Tibial artery (tissue), 4 donors: ENCODE data around the gene CAPN1.
A peak's percentile ranks its signal among the peaks of the same experiment; 100 is the strongest.

Experiments
- DNase-seq, 2 donors: peaks; one replicate each; pipeline ENCODE4 v3.0.0-alpha.2; 2019
- H3K27ac ChIP-seq, 2 donors: fragments of 200-600 bp; sonication (generic) in 1 of 2; 1 replicate in 1 of 2; 2 replicates in 1 of 2; pipeline ENCODE4 v1.5.1; 2018 to 2019; ENCODE audit warnings: mild to moderate bottlenecking in 1 of 2
- H3K27me3 ChIP-seq, 2 donors: fragments of 200-600 bp; sonication (generic) in 1 of 2; one replicate each; pipeline versions ENCODE4 v1.5.1 to v1.6.0; 2016 to 2019
- H3K36me3 ChIP-seq, 3 donors: fragments of 200-600 bp; sonication (generic) in 2 of 3; one replicate each; pipeline ENCODE4 v1.5.1; 2016 to 2019; ENCODE audit warnings: mild to moderate bottlenecking in 2 of 3
- H3K4me1 ChIP-seq, 4 donors: fragments of 200-600 bp; sonication (generic) in 2 of 4; 1 replicate in 3 of 4; 2 replicates in 1 of 4; pipeline ENCODE4 v1.5.1; 2016 to 2019
- H3K4me3 ChIP-seq, 2 donors: fragments of 200-600 bp; sonication (generic) in 1 of 2; 1 replicate in 1 of 2; 2 replicates in 1 of 2; pipeline ENCODE4 v1.5.1; 2018 to 2019; ENCODE audit warnings: mild to moderate bottlenecking in 2 of 2
- H3K9me3 ChIP-seq, 3 donors: fragments of 200-600 bp; sonication (generic) in 1 of 3; one replicate each; pipeline ENCODE4 v1.5.1; 2016 to 2019
- intact Hi-C: fragments of 100-400 bp; cut with DNase I; formaldehyde crosslinking; loops from one replicate; pipeline ENCODE4 v1.15.0; 2023; ENCODE audit warnings: low total_unique reads
- TF ChIP-seq, protein P1 (sequence below), 2 experiments: fragments of 200-600 bp in 1 of 2; fragments of 450-650 bp in 1 of 2; IDR thresholded peaks; one replicate each; pipeline ENCODE4 v1.5.1; 2017 to 2019; ENCODE audit warnings: antibody characterized with exemption in 2 of 2, mild to moderate bottlenecking in 1 of 2, moderate library complexity in 1 of 2

Gene CAPN1

DNA sequence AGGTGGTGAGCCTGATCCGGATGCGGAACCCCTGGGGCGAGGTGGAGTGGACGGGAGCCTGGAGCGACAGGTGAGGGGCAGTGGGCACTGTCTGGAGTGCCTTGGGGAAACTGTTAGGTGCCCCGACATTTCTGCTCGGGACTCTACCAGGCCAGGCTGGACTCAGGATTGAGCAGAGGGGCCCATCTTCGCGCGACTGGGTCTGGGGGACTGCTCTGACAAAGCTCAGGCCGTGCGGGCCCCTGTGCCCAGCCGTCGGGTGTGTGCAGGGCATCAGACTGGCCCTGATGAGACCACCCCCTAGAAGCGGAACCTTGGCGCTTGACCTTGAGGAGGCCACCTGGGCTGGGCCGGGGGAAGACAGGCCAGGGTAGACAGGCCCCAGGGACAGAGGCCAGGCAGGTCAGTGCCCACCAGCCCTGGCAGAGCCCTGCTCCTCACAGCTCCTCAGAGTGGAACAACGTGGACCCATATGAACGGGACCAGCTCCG is 6.3 kb downstream of the CAPN1 start:
- Histone ChIP-seq H3K4me1 (peaks cover 0 to 16% (median 7%) of the 10 kb centered on the region in 4 donors), H3K27me3 (no peaks in the 10 kb centered on the region), H3K27ac (no peak overlapping the region), H3K36me3 (peaks cover 50 to 87% (median 51%) of the 10 kb centered on the region in 3 donors), H3K9me3 (no peaks in the 10 kb centered on the region), H3K4me3 (no peak overlapping the region)
- TF ChIP-seq, protein P1, sequence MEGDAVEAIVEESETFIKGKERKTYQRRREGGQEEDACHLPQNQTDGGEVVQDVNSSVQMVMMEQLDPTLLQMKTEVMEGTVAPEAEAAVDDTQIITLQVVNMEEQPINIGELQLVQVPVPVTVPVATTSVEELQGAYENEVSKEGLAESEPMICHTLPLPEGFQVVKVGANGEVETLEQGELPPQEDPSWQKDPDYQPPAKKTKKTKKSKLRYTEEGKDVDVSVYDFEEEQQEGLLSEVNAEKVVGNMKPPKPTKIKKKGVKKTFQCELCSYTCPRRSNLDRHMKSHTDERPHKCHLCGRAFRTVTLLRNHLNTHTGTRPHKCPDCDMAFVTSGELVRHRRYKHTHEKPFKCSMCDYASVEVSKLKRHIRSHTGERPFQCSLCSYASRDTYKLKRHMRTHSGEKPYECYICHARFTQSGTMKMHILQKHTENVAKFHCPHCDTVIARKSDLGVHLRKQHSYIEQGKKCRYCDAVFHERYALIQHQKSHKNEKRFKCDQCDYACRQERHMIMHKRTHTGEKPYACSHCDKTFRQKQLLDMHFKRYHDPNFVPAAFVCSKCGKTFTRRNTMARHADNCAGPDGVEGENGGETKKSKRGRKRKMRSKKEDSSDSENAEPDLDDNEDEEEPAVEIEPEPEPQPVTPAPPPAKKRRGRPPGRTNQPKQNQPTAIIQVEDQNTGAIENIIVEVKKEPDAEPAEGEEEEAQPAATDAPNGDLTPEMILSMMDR (IDR thresholded peaks at IDR 0.05): no peak
- DNase-seq: peak in 1 of 2 donors; percentile 62
- intact Hi-C loops: no loop called here

DNA sequence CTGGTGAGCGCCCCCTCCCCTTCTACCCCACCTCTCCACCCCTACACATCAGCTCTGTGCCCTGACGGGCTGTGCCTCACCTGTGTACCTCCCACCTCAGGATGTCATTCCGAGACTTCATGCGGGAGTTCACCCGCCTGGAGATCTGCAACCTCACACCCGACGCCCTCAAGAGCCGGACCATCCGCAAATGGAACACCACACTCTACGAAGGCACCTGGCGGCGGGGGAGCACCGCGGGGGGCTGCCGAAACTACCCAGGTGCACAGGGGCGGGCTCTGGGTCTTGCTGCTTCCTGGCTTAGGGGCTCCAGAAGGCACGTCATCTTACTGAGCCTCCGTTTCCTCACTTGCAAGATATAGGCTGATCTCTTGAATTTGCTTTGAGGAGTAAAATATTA is 6.8 kb downstream of the CAPN1 start:
- DNase-seq: no peak
- Histone ChIP-seq H3K9me3 (no peaks in the 10 kb centered on the region), H3K4me3 (no peak overlapping the region), H3K4me1 (peaks cover 0 to 11% (median 3%) of the 10 kb centered on the region in 4 donors), H3K27me3 (no peaks in the 10 kb centered on the region), H3K36me3 (peaks cover 50 to 92% (median 51%) of the 10 kb centered on the region in 3 donors), H3K27ac (no peak overlapping the region)
- intact Hi-C loops: no loop called here
- TF ChIP-seq, protein P1 (IDR thresholded peaks at IDR 0.05): no peak

DNA sequence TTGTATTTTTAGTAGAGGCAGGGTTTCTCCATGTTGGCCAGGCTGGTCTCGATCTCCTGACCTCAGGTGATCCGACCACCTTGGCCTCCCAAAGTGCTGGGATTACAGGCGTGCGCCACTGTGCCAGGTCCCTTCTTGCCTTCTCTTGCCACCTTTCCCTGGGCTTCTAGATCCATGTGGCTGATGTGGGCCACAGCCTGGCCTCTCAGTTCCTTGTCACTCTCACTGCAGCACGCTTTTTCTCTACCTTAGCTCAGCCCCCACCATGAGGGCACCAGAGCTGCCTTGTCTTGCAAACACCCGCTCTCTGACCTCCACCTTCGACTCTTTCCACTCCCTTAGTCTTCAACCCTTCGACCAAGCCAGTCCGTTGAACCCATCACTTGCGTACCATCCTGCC is 7.5 kb downstream of the CAPN1 start:
- TF ChIP-seq, protein P1 (IDR thresholded peaks at IDR 0.05): no peak
- intact Hi-C loops: no loop called here
- no peak overlapping the region for H3K4me3 ChIP-seq
- H3K27ac ChIP-seq: no peak overlapping the region
- H3K4me1 ChIP-seq: peaks cover 0 to 5% (median 0%) of the 10 kb centered on the region in 4 donors
- no peaks in the 10 kb centered on the region for H3K27me3 ChIP-seq
- peaks cover 51 to 96% (median 53%) of the 10 kb centered on the region in 3 donors for H3K36me3 ChIP-seq
- DNase-seq: no peak
- no peaks in the 10 kb centered on the region for H3K9me3 ChIP-seq

DNA sequence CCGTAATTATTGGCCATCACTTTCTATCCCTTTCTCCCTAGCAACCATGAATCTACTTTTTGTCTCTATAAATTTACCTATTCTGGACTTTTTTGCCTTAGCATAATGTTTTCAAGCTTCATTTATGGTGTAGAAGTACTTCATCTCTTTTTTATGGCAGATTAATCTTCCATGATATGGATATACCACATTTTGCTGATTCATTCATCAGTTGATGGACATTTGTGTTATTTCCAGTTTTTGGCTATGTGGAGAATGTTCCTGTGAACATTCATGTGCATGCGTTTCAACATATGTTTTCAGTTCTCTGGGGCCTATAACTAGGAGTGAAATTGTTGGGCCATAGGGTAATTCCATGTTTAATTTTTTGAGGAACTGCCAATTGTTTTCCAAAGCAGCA is 12.8 kb downstream of the CAPN1 start:
- H3K4me3 ChIP-seq: no peak overlapping the region
- H3K4me1 ChIP-seq: no peaks in the 10 kb centered on the region
- no peak for DNase-seq
- intact Hi-C loops: no loop called here
- peaks cover 34 to 84% (median 47%) of the 10 kb centered on the region in 3 donors for H3K36me3 ChIP-seq
- no peaks in the 10 kb centered on the region for H3K27me3 ChIP-seq
- TF ChIP-seq, protein P1 (IDR thresholded peaks at IDR 0.05): no peak
- no peak overlapping the region for H3K27ac ChIP-seq
- no peaks in the 10 kb centered on the region for H3K9me3 ChIP-seq

DNA sequence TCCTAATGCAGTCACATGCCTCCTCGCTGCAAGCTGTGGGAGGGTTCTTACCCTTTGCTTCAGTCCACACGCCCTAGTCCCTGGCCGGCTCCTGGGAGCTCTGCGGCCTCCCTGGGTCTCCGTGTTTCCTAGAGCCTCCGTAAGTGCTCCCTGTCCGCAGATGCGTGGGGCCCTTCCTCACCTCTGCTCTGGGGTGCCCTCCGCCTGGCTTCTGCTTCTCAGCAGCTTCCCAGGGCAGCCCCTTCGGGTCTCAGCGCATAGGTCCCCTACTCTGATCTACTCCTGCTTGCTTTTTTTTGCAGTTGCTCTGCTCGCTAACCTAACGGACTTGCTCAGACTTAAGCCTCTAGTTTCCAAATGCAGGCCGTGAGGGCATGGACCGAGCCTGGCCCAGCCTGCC is 22.4 kb downstream of the CAPN1 start:
- intact Hi-C loops: no loop called here
- Histone ChIP-seq H3K9me3 (no peaks in the 10 kb centered on the region), H3K4me3 (no peak overlapping the region), H3K27ac (no peak overlapping the region), H3K27me3 (no peaks in the 10 kb centered on the region), H3K4me1 (no peaks in the 10 kb centered on the region), H3K36me3 (peaks cover 56 to 98% (median 86%) of the 10 kb centered on the region in 3 donors)
- TF ChIP-seq, protein P1 (IDR thresholded peaks at IDR 0.05): no peak
- peak in 1 of 2 donors; percentile 31 for DNase-seq
